Activated T-helper 2 cell treated with anti-CD3 and anti-CD28 coated beads, Interferon-gamma antibody, Interleukin-2, Interleukin-4, amounts not matched to agents 10 μg/mL and 5 μg/mL and 100 μg/mL, durations not matched to agents 14 hours and 24 hours and 36 hours (primary cell): ENCODE data around the gene PRKAG2. TPM values are rescaled to one million over a fixed set of nuclear protein-coding genes. Genes with fewer than 3 reads are reported as not detected.

Experiments
- DNase-seq: peaks from one replicate; pipeline ENCODE4 v3.0.0; 2021; ENCODE audit warnings: low spot score
- H3K27ac Mint-ChIP-seq: one replicate; pipeline ENCODE4 v1.8.0; 2021; ENCODE audit warnings: mixed read lengths
- H3K27me3 Mint-ChIP-seq: one replicate; pipeline ENCODE4 v1.8.0; 2021; ENCODE audit warnings: low read depth, mixed read lengths
- H3K36me3 Mint-ChIP-seq: one replicate; pipeline ENCODE4 v1.8.0; 2021; ENCODE audit warnings: low read depth, mixed read lengths
- H3K4me1 Mint-ChIP-seq: one replicate; pipeline ENCODE4 v1.8.0; 2021; ENCODE audit warnings: low read depth, mixed read lengths
- H3K4me3 Mint-ChIP-seq: one replicate; pipeline ENCODE4 v1.8.0; 2021; ENCODE audit warnings: low read depth, mild to moderate bottlenecking, moderate library complexity, mixed read lengths
- H3K9me3 Mint-ChIP-seq: one replicate; pipeline ENCODE4 v1.8.0; 2021; ENCODE audit warnings: mixed read lengths
- intact Hi-C: fragments of 100-400 bp; cut with micrococcal nuclease; formaldehyde crosslinking; loops from one replicate; pipeline ENCODE4 v1.15.1; 2023
- total RNA-seq: library from RNA; stranded (reverse); gene quantifications from 2 replicates; pipeline ENCODE4 v1.2.3, GENCODE V29; 2022

Gene PRKAG2
- total RNA-seq, 1 donor from 2014 or later: 14.9 TPM

DNA sequence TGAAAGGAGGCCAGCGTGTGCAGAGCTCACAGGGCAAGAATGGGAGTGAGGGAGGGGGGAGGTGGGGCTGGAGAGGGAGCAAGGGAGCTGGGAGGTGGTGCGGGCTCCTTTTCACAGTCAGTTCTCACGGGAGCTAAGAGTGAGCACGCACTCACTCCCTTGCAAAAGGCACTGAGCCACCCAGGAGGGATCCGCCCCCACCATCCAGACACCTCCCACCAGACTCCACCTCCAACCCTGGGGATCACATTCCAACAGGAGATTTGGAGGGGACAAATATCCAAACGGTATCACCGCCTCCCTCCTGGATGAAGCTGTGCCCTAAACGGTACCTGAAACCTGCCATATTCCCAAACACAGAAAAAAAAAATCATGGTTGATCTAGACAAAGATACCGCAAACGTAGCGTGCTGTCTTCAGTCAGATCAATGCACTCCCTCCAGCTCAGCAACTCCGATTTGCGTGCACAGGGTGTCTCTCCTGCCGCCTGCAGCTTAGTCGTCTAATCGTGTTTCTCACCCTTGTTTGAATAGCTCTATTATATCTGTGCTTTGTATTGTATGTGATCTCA is 20.3 kb upstream of the PRKAG2 start:
- no peak for DNase-seq
- Mint-ChIP-seq H3K36me3 (no peaks in the 10 kb centered on the region), H3K9me3 (no peaks in the 10 kb centered on the region), H3K4me3 (no peak overlapping the region), H3K27me3 (peaks cover 3% of the 10 kb centered on the region), H3K4me1 (no peaks in the 10 kb centered on the region), H3K27ac (no peak overlapping the region)
- intact Hi-C loops: no loop called here

DNA sequence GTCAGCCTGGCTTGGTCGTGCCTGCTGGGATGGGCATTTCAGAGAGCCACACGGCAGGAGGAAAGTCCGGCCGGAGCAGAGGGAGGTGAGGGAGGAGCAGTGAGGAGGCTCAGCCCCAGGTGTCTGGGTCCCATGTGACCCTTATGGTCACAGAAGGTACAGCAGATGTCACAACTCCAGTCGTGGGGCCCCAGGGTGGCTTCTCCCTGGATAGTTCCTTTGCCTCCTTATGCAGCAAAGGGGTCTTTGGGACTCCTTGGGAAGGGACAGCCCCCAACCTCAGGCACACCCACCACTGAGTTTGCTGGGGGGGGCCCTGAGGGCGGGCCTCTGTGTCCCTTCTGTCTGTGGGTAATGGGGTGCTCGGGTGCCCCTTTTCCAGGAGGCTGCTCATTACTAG is 19.6 kb upstream of the PRKAG2 start:
- H3K4me1 Mint-ChIP-seq: no peaks in the 10 kb centered on the region
- no peak overlapping the region for H3K27ac Mint-ChIP-seq
- intact Hi-C loops: no loop called here
- peaks cover 3% of the 10 kb centered on the region for H3K27me3 Mint-ChIP-seq
- no peaks in the 10 kb centered on the region for H3K9me3 Mint-ChIP-seq
- H3K36me3 Mint-ChIP-seq: no peaks in the 10 kb centered on the region
- no peak for DNase-seq
- H3K4me3 Mint-ChIP-seq: no peak overlapping the region

DNA sequence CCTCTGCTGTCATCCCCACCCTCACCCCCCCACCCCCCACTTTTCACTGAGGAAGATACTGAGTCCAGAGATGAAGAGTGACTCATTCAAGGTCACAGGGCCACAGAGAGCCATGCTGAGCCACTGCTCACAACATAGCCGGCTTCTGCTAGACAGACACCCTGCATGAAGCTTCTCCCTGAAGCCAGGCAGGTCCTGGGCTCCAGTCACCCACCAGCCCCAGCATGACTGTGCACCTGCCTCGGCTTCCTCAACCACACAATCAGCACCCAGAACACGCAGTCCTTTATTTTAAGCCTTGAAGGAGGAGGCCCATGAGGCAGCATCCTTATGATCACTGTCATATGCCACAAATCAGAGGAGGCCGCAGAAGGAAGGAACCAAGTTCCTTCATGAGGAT is 19.2 kb upstream of the PRKAG2 start:
- no peak overlapping the region for H3K4me3 Mint-ChIP-seq
- DNase-seq: no peak
- H3K27me3 Mint-ChIP-seq: peaks cover 3% of the 10 kb centered on the region
- H3K27ac Mint-ChIP-seq: no peak overlapping the region
- no peaks in the 10 kb centered on the region for H3K9me3 Mint-ChIP-seq
- no peaks in the 10 kb centered on the region for H3K36me3 Mint-ChIP-seq
- intact Hi-C loops: no loop called here
- H3K4me1 Mint-ChIP-seq: no peaks in the 10 kb centered on the region

DNA sequence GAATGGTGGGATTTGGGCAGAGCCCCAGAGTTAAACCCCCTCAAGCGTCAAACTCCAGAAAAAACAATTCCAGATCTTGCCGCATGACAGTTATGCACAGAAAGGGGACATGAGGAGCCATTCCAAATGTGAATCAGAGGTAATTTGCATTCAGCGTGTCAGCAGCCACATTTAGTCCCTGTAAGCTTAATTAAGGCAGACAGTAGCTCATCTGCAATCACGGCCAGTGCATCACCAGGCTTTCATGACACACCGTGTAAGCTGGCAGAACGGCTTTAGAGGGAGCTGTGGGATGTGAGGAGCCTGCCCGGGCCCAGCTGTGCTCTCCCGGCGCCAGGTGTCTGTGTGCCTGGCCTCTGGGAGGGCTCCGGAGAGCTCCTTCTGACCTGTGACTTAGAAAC is 18.7 kb upstream of the PRKAG2 start:
- no peak for DNase-seq
- Mint-ChIP-seq H3K4me1 (no peaks in the 10 kb centered on the region), H3K4me3 (no peak overlapping the region), H3K27ac (no peak overlapping the region), H3K9me3 (no peaks in the 10 kb centered on the region), H3K27me3 (peaks cover 4% of the 10 kb centered on the region), H3K36me3 (no peaks in the 10 kb centered on the region)
- intact Hi-C loops: no loop called here

DNA sequence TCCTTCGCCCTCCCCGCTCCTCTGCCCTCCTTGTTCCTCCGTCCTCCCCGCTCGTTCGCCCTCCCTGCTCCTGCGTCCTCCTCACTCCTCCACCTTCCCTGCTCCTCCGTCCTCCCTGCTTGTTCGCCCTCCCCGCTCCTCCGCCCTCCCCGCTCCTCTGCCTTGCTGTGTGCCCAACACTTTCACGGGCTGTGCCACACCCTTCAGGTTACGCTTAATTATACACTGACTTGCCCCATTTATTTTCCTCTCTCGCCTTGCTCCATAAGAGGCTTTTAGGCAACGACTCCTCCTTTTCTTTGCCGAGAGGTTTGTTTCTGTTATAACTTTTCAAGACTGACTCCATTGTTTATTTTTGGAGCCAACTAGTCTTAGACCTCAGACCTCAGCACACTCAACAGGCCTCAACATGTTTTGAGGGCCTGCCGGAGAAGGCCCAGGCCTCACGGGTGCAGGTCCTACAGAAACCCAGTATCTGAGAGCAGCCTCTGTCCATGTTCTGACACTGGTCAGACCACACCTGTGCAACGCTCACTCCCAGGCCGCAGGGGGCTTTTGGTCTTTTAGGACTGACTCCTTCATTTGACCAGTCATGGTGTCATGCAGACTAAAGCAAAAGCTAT is 18.2 kb upstream of the PRKAG2 start:
- H3K4me3 Mint-ChIP-seq: no peak overlapping the region
- peaks cover 7% of the 10 kb centered on the region for H3K27me3 Mint-ChIP-seq

DNA sequence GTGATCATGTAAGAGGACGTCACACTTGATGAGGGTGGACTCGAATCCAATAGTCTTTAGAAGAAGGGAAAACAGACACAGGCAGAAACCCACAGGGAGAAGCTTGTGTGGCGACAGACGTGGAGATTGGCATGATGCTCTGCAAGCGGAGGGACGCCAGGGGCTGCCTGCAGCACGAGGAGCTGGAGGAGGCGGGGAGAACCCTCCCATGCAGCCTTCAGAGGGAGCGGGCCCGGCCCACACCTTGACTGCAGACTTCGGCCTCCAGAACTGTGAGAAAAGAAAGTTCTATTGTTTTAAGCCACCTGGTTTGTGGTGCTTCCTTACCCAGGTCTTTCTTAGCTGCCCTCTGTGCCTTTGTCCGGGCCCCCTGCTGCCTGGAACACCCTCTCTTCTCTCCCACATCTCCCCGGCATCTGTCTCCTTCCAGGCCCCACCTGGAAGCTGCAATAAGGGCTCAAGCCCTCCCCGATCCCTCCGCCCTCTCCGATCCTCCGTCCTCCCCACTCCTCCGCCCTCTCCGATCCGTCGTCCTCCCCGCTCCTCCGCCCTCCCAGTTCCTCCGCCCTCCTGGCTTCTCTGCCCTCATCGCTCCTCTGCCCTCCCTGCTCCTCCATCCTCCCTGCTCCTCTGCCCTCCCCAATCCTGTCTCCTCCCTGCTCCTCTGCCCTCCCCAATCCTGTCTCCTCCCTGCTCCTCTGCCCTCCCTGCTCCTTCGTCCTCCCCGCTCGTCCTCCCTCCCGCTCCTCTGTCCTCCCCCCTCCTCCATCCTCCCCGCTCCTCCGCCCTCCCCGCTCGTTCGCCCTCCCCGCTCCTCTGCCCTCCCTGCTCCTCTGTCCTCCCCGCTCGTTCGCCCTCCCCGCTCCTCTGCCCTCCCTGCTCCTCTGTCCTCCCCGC is 17.4 kb upstream of the PRKAG2 start:
- no peaks in the 10 kb centered on the region for H3K36me3 Mint-ChIP-seq
- H3K4me3 Mint-ChIP-seq: no peak overlapping the region
- intact Hi-C loops: no loop called here
- no peak for DNase-seq
- H3K27me3 Mint-ChIP-seq: peaks cover 7% of the 10 kb centered on the region
- H3K9me3 Mint-ChIP-seq: no peaks in the 10 kb centered on the region
- H3K27ac Mint-ChIP-seq: no peak overlapping the region
- H3K4me1 Mint-ChIP-seq: no peaks in the 10 kb centered on the region

More for the DNA sequence above, 18.2 kb upstream of the PRKAG2 start:
- Mint-ChIP-seq H3K36me3 (no peaks in the 10 kb centered on the region), H3K4me1 (no peaks in the 10 kb centered on the region), H3K9me3 (no peaks in the 10 kb centered on the region), H3K27ac (no peak overlapping the region)
- intact Hi-C loops: no loop called here
- DNase-seq: no peak

DNA sequence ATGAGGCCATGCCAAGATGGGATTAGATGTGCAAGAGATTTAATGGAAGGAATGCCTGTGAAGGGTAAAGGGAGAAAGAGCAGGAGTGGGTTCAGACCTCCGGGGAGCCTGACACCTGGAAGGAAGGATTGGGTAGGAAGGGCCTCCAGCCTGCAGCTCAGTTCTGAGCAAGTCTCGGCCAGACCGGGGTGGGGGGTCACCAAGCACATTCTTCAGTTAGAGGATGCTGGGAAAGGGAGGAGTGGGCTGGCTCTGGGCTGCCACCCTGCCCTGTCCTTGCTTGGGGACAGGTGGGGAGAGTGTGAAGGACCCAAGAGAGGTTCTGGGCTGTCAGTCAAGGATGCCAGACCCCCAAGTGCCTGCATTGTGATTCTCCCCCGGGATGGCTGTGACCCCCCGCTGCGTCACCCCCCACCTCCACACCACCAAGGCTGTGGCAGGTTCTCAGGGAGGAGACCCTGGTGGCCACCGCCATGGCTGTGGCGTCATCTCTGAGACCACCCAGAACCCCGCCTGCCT is 16.5 kb upstream of the PRKAG2 start:
- Mint-ChIP-seq H3K4me3 (no peak overlapping the region), H3K9me3 (no peaks in the 10 kb centered on the region), H3K4me1 (no peaks in the 10 kb centered on the region), H3K36me3 (no peaks in the 10 kb centered on the region), H3K27ac (no peak overlapping the region), H3K27me3 (peaks cover 7% of the 10 kb centered on the region)
- DNase-seq: no peak
- intact Hi-C loops: no loop called here

DNA sequence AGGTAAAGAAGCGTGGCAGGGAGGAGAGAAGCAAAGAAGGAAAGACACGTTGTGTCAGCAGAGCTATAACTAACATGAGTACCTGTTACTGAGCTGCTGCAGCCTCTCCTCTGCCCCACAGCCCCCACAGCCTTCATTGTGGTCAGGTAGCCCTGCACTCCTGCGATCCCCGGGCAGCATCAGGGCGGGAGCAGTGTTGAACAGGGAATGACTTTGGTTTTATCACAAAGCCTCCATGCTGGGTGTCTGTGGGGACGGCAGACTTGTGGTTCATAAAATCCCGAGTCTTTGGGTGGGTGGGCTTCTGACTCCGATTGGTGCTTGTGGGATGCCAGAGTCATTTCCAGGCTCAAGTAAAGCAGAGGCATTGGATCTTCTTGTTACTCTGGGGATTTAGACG is 14.8 kb upstream of the PRKAG2 start:
- H3K4me3 Mint-ChIP-seq: no peak overlapping the region
- DNase-seq: no peak
- H3K9me3 Mint-ChIP-seq: no peaks in the 10 kb centered on the region
- H3K27me3 Mint-ChIP-seq: peaks cover 3% of the 10 kb centered on the region
- H3K27ac Mint-ChIP-seq: no peak overlapping the region
- H3K36me3 Mint-ChIP-seq: no peaks in the 10 kb centered on the region
- intact Hi-C loops: no loop called here
- H3K4me1 Mint-ChIP-seq: no peaks in the 10 kb centered on the region

DNA sequence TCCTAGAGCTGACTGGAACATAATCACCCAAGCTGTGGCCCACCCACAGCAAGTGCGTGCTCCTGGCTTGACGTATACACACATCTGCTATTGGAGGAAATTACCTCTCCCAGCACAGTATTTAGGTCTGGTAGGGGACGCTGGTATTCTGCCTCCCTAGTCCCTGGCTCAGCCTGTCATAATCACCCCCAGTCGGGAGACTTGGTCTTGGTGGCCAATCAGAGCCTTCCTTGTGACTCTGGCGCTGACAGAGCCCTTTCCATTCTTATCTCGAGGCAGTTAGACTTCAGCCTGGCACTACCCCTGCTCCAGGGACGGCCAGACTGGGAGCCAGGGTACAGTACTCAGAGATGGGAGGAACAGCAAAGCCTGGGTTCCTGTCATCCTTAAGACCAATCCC is 14.3 kb upstream of the PRKAG2 start:
- H3K27ac Mint-ChIP-seq: no peak overlapping the region
- no peak overlapping the region for H3K4me3 Mint-ChIP-seq
- H3K4me1 Mint-ChIP-seq: no peaks in the 10 kb centered on the region
- intact Hi-C loops: no loop called here
- H3K9me3 Mint-ChIP-seq: no peaks in the 10 kb centered on the region
- peaks cover 4% of the 10 kb centered on the region for H3K27me3 Mint-ChIP-seq
- DNase-seq: no peak
- H3K36me3 Mint-ChIP-seq: no peaks in the 10 kb centered on the region

DNA sequence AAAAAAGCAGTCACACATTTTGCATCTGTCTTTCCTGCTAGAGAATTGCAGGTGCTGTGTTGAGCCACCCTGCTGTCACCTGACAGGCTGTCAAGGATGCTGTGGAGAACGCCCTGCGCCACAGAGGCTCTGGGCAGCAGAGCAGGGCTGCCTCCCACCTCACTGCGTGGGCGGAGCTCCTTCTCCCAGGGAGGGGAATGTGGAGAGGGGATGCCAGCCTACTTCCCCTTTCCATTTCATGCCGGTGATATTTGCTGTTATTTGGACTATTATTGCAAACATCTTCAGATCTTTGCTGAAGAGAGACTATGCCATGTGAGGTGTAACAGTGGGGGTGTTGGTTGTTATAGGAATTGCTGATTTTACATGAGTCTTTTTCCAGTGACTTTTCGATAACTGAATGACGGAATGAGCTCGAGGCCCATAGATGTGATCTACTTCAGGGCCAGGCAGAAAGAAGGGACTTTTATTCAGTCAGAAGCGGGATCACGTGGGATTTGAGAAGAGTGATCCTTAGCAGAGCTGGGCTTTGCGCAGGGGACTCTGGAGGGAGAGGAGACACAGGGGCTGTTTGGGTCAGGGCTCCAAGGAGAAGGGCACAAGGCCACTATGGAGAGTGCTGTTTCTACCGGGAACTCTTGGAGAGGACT is 13.6 kb upstream of the PRKAG2 start:
- Mint-ChIP-seq H3K27me3 (peaks cover 10% of the 10 kb centered on the region), H3K4me1 (no peaks in the 10 kb centered on the region), H3K4me3 (no peak overlapping the region), H3K9me3 (no peaks in the 10 kb centered on the region), H3K36me3 (no peaks in the 10 kb centered on the region), H3K27ac (no peak overlapping the region)
- intact Hi-C loops: no loop called here
- DNase-seq: no peak

DNA sequence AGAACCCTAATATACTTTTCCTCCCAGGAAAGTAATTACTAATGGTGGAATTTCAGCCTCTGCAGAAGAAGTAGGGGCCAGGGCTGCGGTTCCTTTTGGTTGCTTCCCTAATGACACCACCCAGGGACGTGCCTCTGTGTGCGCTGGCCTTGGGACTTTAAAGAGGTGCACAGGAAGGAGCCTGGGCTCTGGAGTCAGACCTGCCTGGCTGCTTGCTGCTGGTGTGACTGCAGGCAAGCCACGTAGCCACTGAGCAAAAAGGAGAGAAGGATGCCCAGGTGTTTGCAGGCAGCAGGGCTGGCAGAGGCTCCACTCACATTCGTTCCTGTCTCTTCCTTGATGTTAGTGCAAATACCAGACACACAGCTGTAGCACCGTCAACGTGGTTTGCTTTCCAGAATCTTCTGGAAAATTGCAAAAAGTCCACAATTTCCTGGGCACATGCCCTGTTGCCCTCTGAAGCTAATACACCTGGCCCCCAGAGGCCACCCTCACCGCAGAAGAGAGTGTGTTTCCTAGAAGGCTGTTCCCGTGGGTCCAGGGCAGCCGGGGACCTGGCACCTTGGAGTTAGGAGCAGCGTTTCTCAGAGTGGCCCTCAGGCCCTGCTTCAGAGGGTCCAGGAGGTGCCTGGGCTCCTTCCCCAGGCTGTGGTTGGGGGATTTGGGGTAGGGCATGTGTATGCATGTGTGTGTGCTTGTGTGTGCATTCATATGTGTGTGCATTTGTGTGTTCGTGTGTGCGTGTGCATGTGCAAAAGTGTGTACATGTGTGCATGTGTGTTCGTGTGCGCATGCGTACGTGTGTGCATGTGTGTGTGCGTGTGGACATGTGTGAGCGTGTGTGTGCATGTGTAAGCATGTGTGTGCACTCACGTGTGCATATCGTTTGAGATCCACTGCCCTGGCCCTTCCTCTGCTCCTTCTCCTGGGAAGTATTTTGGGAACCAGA is 12.8 kb upstream of the PRKAG2 start:
- no peak for DNase-seq
- no peaks in the 10 kb centered on the region for H3K9me3 Mint-ChIP-seq
- no peak overlapping the region for H3K4me3 Mint-ChIP-seq
- H3K4me1 Mint-ChIP-seq: no peaks in the 10 kb centered on the region
- no peaks in the 10 kb centered on the region for H3K36me3 Mint-ChIP-seq
- no peak overlapping the region for H3K27ac Mint-ChIP-seq
- H3K27me3 Mint-ChIP-seq: peaks cover 13% of the 10 kb centered on the region
- intact Hi-C loops: no loop called here
